Measurements from ENCODE around the gene RGN. TPM values are rescaled to one million over a fixed set of nuclear protein-coding genes. Genes with fewer than 3 reads are reported as not detected.
A peak's percentile ranks its signal among the peaks of the same experiment; 100 is the strongest.
"Not testable (repeated sequence)": the region's sequence is repeated elsewhere in the genome, so short reads cannot be mapped to it uniquely, and the experiment has no call there.

Gene RGN
- total RNA-seq = 7.6 TPM

DNA sequence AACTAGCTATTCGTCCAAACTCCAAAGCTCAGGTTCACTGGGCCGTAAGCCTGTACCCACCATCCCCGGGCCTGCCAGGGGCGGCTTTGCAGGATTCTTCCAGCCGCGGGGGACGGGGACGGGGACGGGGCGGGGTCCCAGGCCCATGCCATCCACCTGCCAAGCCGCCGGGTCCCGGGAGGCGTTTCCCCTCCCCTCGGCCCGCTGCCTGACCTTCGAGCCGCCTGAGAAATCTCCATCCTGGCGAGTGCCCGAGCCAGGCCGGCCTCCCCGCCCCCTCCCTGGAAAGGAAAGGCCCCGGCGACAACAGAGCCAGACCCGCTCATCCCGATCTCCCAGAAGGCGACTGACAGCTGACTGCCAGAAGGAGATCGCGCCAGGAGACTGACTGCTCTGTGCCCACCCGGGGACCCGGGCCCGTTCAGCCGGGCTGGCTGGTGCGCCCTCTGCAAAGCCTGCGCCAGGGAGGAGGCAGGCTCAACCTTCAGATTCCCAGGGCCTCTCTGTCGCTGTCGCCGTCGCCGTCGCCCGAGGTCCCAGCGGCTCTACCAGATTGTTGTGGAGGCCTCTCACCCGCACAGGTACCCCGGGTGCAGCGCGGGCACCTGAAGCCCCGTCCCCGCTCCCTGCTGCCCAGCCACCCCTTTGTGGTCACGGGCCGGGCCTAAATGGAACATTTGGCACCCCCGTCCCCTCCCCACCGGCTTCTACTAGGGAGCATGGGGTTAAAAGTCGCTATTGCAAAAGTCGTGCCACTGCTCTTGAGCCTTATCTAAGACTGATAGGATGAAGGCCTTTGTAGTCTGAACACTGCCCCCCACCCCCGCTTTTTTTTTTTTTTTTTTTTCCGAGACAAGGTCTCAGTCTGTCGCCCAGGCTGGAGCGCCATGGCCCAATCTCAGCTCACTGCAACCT lies at the start of gene RGN:
Gene RGN, plus strand, starts transcription at position 315 of the 915 bp plus-strand sequence. CDS start 2,702 bp downstream, outside the sequence.
- DNase-seq (ENCODE audit: low spot score) = no peak

GRCh38 chrX:47030339-47030738 lies 47.9 kb upstream of the RGN start:
- DNase-seq (ENCODE audit: low spot score) = peak; percentile 12

GRCh38 chrX:47047989-47048388 lies 30.3 kb upstream of the RGN start:
- DNase-seq (ENCODE audit: low spot score) = no peak

DNA sequence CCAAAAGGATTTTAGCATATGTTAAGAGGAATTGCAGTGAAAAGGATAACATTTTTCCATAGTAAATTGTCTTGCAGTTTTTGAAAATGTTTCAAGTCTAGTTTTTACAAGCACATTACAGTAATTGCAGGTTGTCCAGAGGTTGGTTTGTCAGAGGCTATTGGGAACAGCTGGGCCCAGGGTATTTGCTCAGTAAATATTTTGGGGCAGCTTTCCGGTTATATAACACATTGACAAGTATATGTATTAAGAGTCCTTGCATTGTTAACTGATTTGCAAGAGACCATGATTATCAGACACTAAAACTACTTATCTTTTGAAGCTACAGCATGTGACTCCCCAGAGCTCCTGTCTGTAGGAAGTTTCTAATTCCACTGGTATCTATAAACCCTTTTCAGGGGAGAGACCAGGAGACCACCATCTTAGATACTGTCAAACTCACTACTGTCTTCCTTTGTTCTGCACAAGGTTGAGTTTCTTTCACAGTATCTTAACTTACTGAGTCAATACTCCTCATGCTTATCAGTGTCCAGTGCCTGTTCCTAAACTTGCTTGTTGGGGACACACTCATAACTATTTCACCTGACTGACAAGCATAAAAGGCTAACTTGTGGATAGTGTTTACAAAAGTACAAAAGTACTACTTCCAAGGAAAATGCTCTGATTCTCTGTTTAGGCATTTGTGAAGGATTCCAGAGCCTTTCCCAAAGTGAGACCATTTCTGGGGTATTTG lies 18.9 kb upstream of the RGN start:
- DNase-seq (ENCODE audit: low spot score) = no peak

DNA sequence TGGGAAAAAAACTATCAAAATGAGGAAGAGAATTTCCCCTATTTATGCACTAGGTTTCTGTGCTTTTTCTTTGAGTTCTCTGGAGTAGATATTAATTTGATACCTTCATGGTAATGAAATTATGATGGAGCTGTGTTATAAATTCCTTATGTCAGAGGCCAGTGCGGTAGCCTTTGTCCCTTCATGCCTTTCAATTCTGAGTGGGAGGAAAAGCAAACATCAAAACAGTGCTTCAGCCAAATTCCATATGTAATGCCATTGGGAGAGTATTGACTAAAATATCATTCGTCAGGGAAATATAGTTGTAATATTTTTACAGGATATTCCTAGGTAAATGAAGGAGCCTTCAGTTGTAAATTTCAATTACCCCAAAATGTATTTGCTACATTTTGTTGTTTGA lies 17.5 kb upstream of the RGN start:
- DNase-seq (ENCODE audit: low spot score) = no peak

DNA sequence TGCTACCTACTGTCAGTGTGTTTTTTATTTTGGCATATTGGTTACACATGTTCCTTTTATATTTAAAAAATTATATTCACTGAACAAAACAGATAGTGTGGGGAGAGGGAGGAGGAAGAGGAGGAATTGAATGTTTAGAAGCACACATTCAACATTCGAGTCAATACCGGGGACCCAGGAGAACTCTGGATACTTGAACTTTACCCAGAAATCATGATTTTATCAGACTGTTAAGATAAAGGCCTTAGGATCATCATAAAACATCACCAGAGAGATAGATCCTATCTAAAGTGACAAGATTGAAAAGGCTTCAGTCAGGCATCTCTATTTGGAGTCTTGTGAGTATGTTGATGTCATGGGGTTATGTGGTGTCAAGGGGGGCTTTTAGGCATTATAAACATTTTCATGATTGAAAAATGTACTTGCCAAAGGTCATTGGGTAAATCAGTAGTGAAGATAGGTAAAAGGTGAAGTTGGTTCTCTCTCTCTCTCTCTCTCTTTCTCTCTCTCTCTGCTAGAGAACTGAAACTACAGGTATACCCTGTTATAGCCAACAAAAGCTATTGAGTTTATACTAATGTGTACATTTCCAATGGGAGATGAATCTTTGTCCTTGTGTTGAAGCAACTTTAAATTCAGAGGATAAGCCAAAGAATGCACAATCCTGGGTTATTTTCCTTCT lies 16.9 kb upstream of the RGN start:
- no peak for DNase-seq (ENCODE audit: low spot score)

DNA sequence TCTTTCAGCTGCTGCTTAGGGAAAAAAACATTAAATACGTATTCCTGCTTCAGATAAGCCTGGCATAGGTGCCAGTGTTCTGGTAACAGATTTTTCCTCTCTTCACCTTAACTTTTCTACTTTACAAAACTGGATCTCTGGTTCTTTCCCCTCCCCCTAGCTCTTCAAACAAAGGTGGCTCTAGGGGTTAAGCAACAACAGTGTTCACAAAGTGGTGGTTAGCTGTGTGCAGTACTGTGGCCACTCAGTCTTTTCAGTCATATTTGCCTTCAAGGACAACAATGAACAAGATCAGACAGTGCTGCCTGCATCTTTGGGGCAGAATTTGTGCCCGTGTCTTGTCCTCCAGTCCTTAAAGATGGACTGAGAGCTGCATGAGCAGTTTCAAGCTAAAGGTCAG lies 15.1 kb upstream of the RGN start:
- no peak for DNase-seq (ENCODE audit: low spot score)

GRCh38 chrX:47068214-47068613 lies 10.0 kb upstream of the RGN start:
- DNase-seq (ENCODE audit: low spot score) = no peak

GRCh38 chrX:47068720-47069119 lies 9.5 kb upstream of the RGN start:
- no peak for DNase-seq (ENCODE audit: low spot score)

DNA sequence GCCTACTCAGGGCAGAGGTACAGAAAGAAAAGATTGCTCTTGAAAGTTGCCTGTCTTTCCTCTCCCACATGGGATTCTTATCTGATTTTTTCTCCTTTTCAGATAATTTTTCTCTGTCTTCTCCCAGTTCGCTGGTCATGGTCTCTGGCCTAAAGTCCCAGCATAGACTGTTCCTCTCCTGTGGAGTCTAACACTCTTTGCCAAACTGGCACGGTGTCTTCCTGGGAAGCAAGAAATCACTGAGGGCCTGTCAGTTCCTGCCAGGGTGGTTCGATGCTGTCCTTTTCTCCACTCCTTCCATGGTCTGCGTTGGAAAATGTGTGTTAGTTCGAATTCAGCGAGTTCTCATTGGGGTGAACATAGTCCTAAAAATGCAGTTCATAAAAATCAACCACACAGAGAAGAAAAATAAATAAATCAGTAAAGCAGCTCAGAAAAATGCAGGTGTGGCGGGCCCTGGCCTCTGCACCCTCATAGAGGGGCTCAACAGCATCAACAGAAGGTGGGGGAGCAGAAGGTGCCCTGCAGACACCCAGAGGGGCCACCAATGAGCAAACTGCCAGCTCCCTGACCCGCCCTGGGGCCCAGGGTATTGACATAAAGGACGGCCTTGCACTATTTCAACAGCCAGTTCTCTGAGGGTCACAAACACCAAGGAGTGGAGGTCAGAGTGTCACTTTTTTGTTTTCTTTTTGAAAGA lies 2.1 kb downstream of the RGN start:
- DNase-seq (ENCODE audit: low spot score) = no peak

DNA sequence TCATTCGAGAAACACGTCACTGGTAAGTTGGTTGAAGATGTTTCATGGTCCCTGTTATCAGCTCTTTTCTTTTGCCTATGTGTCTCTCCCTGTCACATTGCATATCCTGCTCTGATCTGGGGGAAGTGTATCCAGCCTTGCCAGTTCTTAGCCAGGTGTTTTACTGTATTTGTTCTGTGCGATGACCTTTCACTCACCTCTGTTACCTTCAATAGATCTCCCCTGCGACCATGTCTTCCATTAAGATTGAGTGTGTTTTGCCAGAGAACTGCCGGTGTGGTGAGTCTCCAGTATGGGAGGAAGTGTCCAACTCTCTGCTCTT lies 2.6 kb downstream of the RGN start:
- no peak for DNase-seq (ENCODE audit: low spot score)

GRCh38 chrX:47091149-47091775 lies 13.0 kb downstream of the RGN start:
- no peak for DNase-seq (ENCODE audit: low spot score)

GRCh38 chrX:47093248-47093647 lies 15.0 kb downstream of the RGN start:
- no peak for DNase-seq (ENCODE audit: low spot score)

DNA sequence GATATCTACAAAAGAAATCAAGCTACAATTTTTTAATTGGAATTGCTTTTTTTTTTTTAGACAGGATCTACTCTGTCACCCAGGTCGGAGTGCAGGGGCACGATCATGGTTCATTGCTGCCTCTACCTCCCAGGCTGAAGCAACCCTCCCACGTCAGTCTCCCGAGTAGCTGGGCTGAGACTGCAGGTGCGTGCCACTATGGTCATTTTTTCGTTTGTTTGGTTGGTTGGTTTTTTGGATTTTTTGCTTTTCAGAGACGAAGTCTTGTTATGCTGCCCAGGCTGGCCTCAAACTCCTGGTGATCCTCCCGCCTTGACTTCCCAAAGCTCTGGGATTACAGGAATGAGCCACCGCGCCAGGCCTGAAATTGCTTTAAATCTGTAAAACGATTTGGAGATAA lies 15.6 kb downstream of the RGN start:
- no peak for DNase-seq (ENCODE audit: low spot score)

GRCh38 chrX:47097018-47097417 lies 18.8 kb downstream of the RGN start:
- no peak for DNase-seq (ENCODE audit: low spot score)

DNA sequence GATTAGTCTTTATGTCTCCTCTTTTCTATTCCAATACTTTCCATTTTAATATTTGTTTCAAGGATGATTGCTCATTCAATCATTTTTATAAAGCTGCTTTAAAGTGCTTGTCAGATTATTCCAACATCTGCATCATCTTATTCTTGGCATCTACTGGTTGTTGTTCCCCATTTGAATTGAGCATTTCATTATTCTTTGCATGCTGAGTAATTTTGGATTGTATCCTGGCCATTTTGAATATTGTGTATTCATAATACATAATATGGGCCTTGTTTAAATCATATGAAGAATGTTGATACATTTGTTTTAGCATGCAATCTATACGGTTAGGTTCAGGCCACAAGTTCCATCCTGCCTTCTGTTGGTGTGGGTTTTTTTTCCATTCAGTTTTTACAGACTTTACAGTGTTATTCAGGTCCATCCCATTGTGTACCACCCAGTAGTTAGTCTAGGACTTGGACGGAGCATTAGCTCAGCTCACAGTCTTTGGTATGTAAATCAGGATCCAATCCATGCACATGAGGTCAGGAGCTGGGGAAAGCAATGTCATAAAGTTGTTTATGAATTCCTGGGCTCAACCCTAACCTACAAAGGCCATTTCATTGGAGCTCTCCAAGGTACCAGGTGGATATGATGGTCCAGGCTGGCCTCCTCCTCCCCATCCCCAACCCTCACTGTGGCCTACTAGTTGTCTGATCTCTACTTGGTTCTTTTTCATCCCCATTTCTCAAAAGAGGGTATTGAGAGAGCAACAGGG lies 20.3 kb downstream of the RGN start:
- DNase-seq (ENCODE audit: low spot score) = no peak

- no peak for DNase-seq (ENCODE audit: low spot score)
Observed at GRCh38 chrX:47101206-47101605, 23.0 kb downstream of the RGN start.

GRCh38 chrX:47110936-47111615 lies 32.8 kb downstream of the RGN start:
- DNase-seq (ENCODE audit: low spot score) = not testable (repeated sequence)

DNA sequence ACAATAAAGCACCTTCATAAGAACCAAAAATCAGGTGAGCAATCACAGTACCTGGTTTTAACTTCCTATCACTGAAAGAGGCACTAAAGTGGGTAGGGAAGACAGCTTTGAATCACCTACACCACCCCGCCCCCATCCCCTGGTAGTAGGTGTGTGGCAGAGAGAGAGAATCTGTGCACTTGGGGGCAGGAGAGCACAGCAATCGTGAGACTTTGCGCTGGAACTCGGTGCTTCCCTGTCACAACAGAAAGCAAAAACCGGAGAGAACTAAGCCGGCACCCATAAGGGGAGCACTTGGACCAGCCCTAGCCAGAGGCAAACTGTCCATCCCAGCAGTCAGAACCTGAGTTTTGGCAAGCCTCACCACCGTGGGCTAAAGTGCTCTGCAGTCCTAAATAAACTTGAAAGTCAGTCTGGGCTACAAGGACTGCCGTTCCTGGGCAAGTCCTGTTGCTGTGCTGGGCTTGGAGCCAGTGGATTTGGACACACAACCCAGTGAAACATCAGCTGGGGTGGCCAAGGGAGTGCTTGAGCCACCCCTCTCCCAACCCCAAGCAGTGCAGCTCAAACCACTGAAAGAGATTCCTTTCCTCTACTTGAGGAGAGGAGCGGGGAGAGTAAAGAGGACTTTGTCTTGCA lies 34.2 kb downstream of the RGN start:
- DNase-seq (ENCODE audit: low spot score) = no peak

Measured in mucosa of gallbladder (tissue), 1 donor.